NT2/D1 (cell line): ENCODE results near the gene EML1.

Experiments used
- DNase-seq: peaks from one replicate; pipeline ENCODE4 v3.0.0-alpha.2; 2011; ENCODE audit warnings: low read depth, low spot score
- H3K27me3 ChIP-seq: 2 replicates; pipeline ENCODE4 v1.6.0; 2011; ENCODE audit warnings: mild to moderate bottlenecking; ENCODE audit not compliant: insufficient read length, insufficient read depth
- H3K36me3 ChIP-seq: 2 replicates; pipeline ENCODE4 v1.6.1; 2011; ENCODE audit warnings: mild to moderate bottlenecking, low read length, mixed read lengths; ENCODE audit not compliant: insufficient read depth, insufficient read length
- H3K4me1 ChIP-seq: 2 replicates; pipeline ENCODE4 v1.5.1; 2011; ENCODE audit not compliant: insufficient read depth, insufficient read length
- H3K4me3 ChIP-seq: 2 replicates; pipeline ENCODE4 v1.5.1; 2011; ENCODE audit warnings: low read depth; ENCODE audit not compliant: insufficient read length
- H3K9ac ChIP-seq: 2 replicates; pipeline ENCODE4 v1.6.0; 2011; ENCODE audit warnings: low read depth; ENCODE audit not compliant: insufficient read length
- H3K9me3 ChIP-seq: 2 replicates; pipeline ENCODE4 v1.5.1; 2011; ENCODE audit warnings: mild to moderate bottlenecking, low read length; ENCODE audit not compliant: insufficient read depth
- SUZ12 ChIP-seq: IDR thresholded peaks from 2 replicates; pipeline ENCODE4 v1.6.1; 2011; ENCODE audit not compliant: insufficient read length, insufficient read depth; ENCODE audit errors: extremely low read depth
- YY1 ChIP-seq: IDR thresholded peaks from 2 replicates; pipeline ENCODE4 v1.6.1; 2011; ENCODE audit not compliant: insufficient read length, insufficient read depth
- ZNF274 ChIP-seq: IDR thresholded peaks from 2 replicates; pipeline ENCODE4 v1.6.1; 2011; ENCODE audit warnings: mild to moderate bottlenecking, low read depth, low read length

Gene EML1

GRCh38 chr14:99910337-99911309, 117.4 kb downstream of the EML1 start:
- no peak for TF ChIP-seq YY1
- TF ChIP-seq SUZ12, result no peak
- TF ChIP-seq ZNF274, result no peak
- Histone ChIP-seq H3K36me3 (peaks cover 32% of the 10 kb centered on the region), H3K4me1 (no peaks in the 10 kb centered on the region), H3K9me3 (no peaks in the 10 kb centered on the region), H3K9ac (no peak overlapping the region), H3K27me3 (no peaks in the 10 kb centered on the region), H3K4me3 (no peak overlapping the region)
- DNase-seq, result no peak

GRCh38 chr14:99915305-99916090, 122.3 kb downstream of the EML1 start:
- no peak for DNase-seq
- no peak overlapping the region for H3K4me3 ChIP-seq
- no peaks in the 10 kb centered on the region for H3K27me3 ChIP-seq
- peaks cover 53% of the 10 kb centered on the region for H3K36me3 ChIP-seq
- TF ChIP-seq ZNF274, result no peak
- no peak for TF ChIP-seq YY1
- TF ChIP-seq SUZ12, result no peak
- no peaks in the 10 kb centered on the region for H3K4me1 ChIP-seq
- no peak overlapping the region for H3K9ac ChIP-seq
- no peaks in the 10 kb centered on the region for H3K9me3 ChIP-seq

GRCh38 chr14:99916091-99916383, 122.8 kb downstream of the EML1 start:
- TF ChIP-seq SUZ12 (no peak), YY1 (no peak), ZNF274 (no peak)
- Histone ChIP-seq H3K9me3 (no peaks in the 10 kb centered on the region), H3K27me3 (no peaks in the 10 kb centered on the region), H3K4me3 (no peak overlapping the region), H3K9ac (no peak overlapping the region), H3K36me3 (peaks cover 58% of the 10 kb centered on the region), H3K4me1 (no peaks in the 10 kb centered on the region)
- no peak for DNase-seq

GRCh38 chr14:99918781-99919180, 125.6 kb downstream of the EML1 start:
- H3K9ac ChIP-seq, result no peak overlapping the region
- no peak for TF ChIP-seq ZNF274
- H3K27me3 ChIP-seq, result no peaks in the 10 kb centered on the region
- H3K4me1 ChIP-seq, result no peaks in the 10 kb centered on the region
- H3K4me3 ChIP-seq, result no peak overlapping the region
- H3K36me3 ChIP-seq, result peaks cover 54% of the 10 kb centered on the region
- DNase-seq, result no peak
- H3K9me3 ChIP-seq, result no peaks in the 10 kb centered on the region

- Histone ChIP-seq H3K9me3 (no peaks in the 10 kb centered on the region), H3K9ac (no peak overlapping the region), H3K4me3 (no peak overlapping the region), H3K27me3 (no peaks in the 10 kb centered on the region), H3K4me1 (no peaks in the 10 kb centered on the region), H3K36me3 (peaks cover 41% of the 10 kb centered on the region)
- no peak for TF ChIP-seq SUZ12
- no peak for TF ChIP-seq YY1
- no peak for TF ChIP-seq ZNF274
- no peak for DNase-seq
These were observed 128.2 kb downstream of the EML1 start for GRCh38 chr14:99921425-99921824.

- Histone ChIP-seq H3K9ac (no peak overlapping the region), H3K4me1 (no peaks in the 10 kb centered on the region), H3K27me3 (no peaks in the 10 kb centered on the region), H3K4me3 (no peak overlapping the region), H3K36me3 (peaks cover 21% of the 10 kb centered on the region), H3K9me3 (peaks cover 8% of the 10 kb centered on the region; the same call in 1 of the 2 replicates)
- no peak for DNase-seq
- no peak for TF ChIP-seq ZNF274
- no peak for TF ChIP-seq SUZ12
- TF ChIP-seq YY1, result no peak
These were observed 131.2 kb downstream of the EML1 start for GRCh38 chr14:99924379-99924778.

- TF ChIP-seq YY1 (no peak), SUZ12 (no peak), ZNF274 (no peak)
- no peak overlapping the region for H3K9ac ChIP-seq
- H3K4me3 ChIP-seq, result no peak overlapping the region
- H3K4me1 ChIP-seq, result no peaks in the 10 kb centered on the region
- H3K36me3 ChIP-seq, result peaks cover 15% of the 10 kb centered on the region
- no peaks in the 10 kb centered on the region for H3K27me3 ChIP-seq
- peaks cover 8% of the 10 kb centered on the region; the same call in 1 of the 2 replicates for H3K9me3 ChIP-seq
- DNase-seq, result no peak
These were observed 132.3 kb downstream of the EML1 start for GRCh38 chr14:99925471-99925870.
